ENCODE measurements around the gene NFATC1.

- no peak for TF ChIP-seq CTCF (conservative IDR thresholded peaks at IDR 0.05 in 1 of 2, IDR thresholded peaks at IDR 0.05 in 1 of 2; ENCODE audit: low read depth in 1 of 2, low read length in 2 of 2)
- TF ChIP-seq EZH2 (IDR thresholded peaks at IDR 0.05; ENCODE audit: low read length, missing control alignments) = no peak
Observed at GRCh38 chr18:79471046-79471445, 75.3 kb downstream of the NFATC1 start.
